ENCODE results near the gene TMPRSS12.

Gene TMPRSS12

GRCh38 chr12:50887191-50887590 lies 44.5 kb downstream of the TMPRSS12 start:
- Histone ChIP-seq H3K9me2 (replicated peaks; ENCODE audit: control insufficient read depth, low read length) (no peaks in the 10 kb centered on the region), H3K4me3 (ENCODE audit: low read length) (no peak overlapping the region), H3K27me3 (ENCODE audit: control insufficient read depth, low read length) (no peaks in the 10 kb centered on the region), H4K20me1 (ENCODE audit: control insufficient read depth, insufficient read depth, low read depth, low read length) (no peaks in the 10 kb centered on the region), H3F3A (ENCODE audit: control insufficient read depth, insufficient read depth) (no peaks in the 10 kb centered on the region), H3K27ac (ENCODE audit: low read depth, low read length) (no peak overlapping the region), H3K9me3 (ENCODE audit: control insufficient read depth, insufficient read depth, low read length) (no peaks in the 10 kb centered on the region), H3K4me2 (ENCODE audit: low read length) (no peak overlapping the region), H3K4me1 (ENCODE audit: control insufficient read depth, low read length) (peaks cover 9% of the 10 kb centered on the region; the same call in 1 of the 2 replicates), H3K36me3 (ENCODE audit: control insufficient read depth, low read length) (no peaks in the 10 kb centered on the region), H3K79me2 (ENCODE audit: control insufficient read depth, low read length) (no peaks in the 10 kb centered on the region)
- TF ChIP-seq CTCF (IDR thresholded peaks at IDR 0.05; ENCODE audit: low read depth, low read length, poor library complexity, severe bottlenecking), result no peak
- no peak for TF ChIP-seq EZH2phosphoT487 (IDR thresholded peaks at IDR 0.05; ENCODE audit: borderline replicate concordance, low read length)

GRCh38 chr12:50888666-50889065 lies 45.9 kb downstream of the TMPRSS12 start:
- Histone ChIP-seq H3K36me3 (ENCODE audit: control insufficient read depth, low read length) (no peaks in the 10 kb centered on the region), H3K27me3 (ENCODE audit: control insufficient read depth, low read length) (no peaks in the 10 kb centered on the region), H3K4me2 (ENCODE audit: low read length) (no peak overlapping the region), H3K79me2 (ENCODE audit: control insufficient read depth, low read length) (no peaks in the 10 kb centered on the region), H3K9me3 (ENCODE audit: control insufficient read depth, insufficient read depth, low read length) (no peaks in the 10 kb centered on the region), H4K20me1 (ENCODE audit: control insufficient read depth, insufficient read depth, low read depth, low read length) (no peaks in the 10 kb centered on the region), H3K4me1 (ENCODE audit: control insufficient read depth, low read length) (peaks cover 11% of the 10 kb centered on the region), H3K4me3 (ENCODE audit: low read length) (no peak overlapping the region), H3K27ac (ENCODE audit: low read depth, low read length) (no peak overlapping the region), H3K9me2 (replicated peaks; ENCODE audit: control insufficient read depth, low read length) (no peaks in the 10 kb centered on the region), H3F3A (ENCODE audit: control insufficient read depth, insufficient read depth) (no peaks in the 10 kb centered on the region)
- no peak for TF ChIP-seq CTCF (IDR thresholded peaks at IDR 0.05; ENCODE audit: low read depth, low read length, poor library complexity, severe bottlenecking)
- TF ChIP-seq EZH2phosphoT487 (IDR thresholded peaks at IDR 0.05; ENCODE audit: borderline replicate concordance, low read length), result no peak

- no peaks in the 10 kb centered on the region for H3K79me2 ChIP-seq (ENCODE audit: control insufficient read depth, low read length)
- no peaks in the 10 kb centered on the region for H3K9me2 ChIP-seq (replicated peaks; ENCODE audit: control insufficient read depth, low read length)
- no peaks in the 10 kb centered on the region for H3F3A ChIP-seq (ENCODE audit: control insufficient read depth, insufficient read depth)
- H4K20me1 ChIP-seq (ENCODE audit: control insufficient read depth, insufficient read depth, low read depth, low read length), result no peaks in the 10 kb centered on the region
- H3K4me3 ChIP-seq (ENCODE audit: low read length), result no peak overlapping the region
- peaks cover 7% of the 10 kb centered on the region for H3K4me1 ChIP-seq (ENCODE audit: control insufficient read depth, low read length)
- H3K9me3 ChIP-seq (ENCODE audit: control insufficient read depth, insufficient read depth, low read length), result no peaks in the 10 kb centered on the region; the same call in 1 of the 2 replicates
- H3K4me2 ChIP-seq (ENCODE audit: low read length), result no peak overlapping the region
- H3K27ac ChIP-seq (ENCODE audit: low read depth, low read length), result no peak overlapping the region
- TF ChIP-seq CTCF (IDR thresholded peaks at IDR 0.05; ENCODE audit: low read depth, low read length, poor library complexity, severe bottlenecking) (no peak), EZH2phosphoT487 (IDR thresholded peaks at IDR 0.05; ENCODE audit: borderline replicate concordance, low read length) (no peak)
- no peaks in the 10 kb centered on the region for H3K36me3 ChIP-seq (ENCODE audit: control insufficient read depth, low read length)
- H3K27me3 ChIP-seq (ENCODE audit: control insufficient read depth, low read length), result no peaks in the 10 kb centered on the region
These were observed 51.5 kb downstream of the TMPRSS12 start for GRCh38 chr12:50894241-50894640.

Measured in DOHH2 (cell line).